DOHH2 (cell line): ENCODE results near the gene CDC123.

Experiments used
- CTCF ChIP-seq: fragments of 200-600 bp; sonication (generic); IDR thresholded peaks from one replicate; pipeline ENCODE4 v1.5.1; 2014; ENCODE audit warnings: antibody characterized with exemption, mild to moderate bottlenecking, low read depth, low read length; ENCODE audit not compliant: poor library complexity, severe bottlenecking
- EZH2phosphoT487 ChIP-seq: fragments of 200-600 bp; sonication (generic); IDR thresholded peaks from 2 replicates; pipeline ENCODE4 v1.6.1; 2017; ENCODE audit warnings: borderline replicate concordance, mild to moderate bottlenecking, antibody characterized with exemption, low read length, moderate library complexity, mixed read lengths

DNA sequence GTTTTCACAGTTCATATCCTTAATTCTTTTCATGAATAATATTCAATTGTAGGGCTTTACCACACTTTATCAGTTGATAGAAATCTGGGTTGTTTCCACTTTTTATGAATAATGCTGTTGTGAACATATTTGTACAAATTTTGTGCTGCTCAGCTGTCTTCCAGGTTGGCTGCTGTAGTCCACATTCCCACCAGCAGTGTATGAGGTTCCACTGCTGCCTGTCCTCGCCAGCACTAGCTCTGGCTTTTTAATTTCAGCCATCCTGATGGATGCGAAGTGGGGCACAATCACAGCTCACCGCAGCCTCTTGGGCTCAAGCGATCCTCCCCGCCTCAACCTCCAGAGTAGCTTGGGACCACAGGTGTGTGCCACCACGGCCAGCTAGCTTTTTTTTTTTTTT is 33.1 kb upstream of the CDC123 start:
- TF ChIP-seq EZH2phosphoT487, result no peak
- no peak for TF ChIP-seq CTCF
